Retina (tissue), 1 donor: ENCODE measurements around the gene CDH11.
A peak's percentile ranks its signal among the peaks of the same experiment; 100 is the strongest.

Experiments used
- DNase-seq: peaks from one replicate; pipeline ENCODE4 v3.0.0-alpha.2; 2016

CDH11 gene, protein sequence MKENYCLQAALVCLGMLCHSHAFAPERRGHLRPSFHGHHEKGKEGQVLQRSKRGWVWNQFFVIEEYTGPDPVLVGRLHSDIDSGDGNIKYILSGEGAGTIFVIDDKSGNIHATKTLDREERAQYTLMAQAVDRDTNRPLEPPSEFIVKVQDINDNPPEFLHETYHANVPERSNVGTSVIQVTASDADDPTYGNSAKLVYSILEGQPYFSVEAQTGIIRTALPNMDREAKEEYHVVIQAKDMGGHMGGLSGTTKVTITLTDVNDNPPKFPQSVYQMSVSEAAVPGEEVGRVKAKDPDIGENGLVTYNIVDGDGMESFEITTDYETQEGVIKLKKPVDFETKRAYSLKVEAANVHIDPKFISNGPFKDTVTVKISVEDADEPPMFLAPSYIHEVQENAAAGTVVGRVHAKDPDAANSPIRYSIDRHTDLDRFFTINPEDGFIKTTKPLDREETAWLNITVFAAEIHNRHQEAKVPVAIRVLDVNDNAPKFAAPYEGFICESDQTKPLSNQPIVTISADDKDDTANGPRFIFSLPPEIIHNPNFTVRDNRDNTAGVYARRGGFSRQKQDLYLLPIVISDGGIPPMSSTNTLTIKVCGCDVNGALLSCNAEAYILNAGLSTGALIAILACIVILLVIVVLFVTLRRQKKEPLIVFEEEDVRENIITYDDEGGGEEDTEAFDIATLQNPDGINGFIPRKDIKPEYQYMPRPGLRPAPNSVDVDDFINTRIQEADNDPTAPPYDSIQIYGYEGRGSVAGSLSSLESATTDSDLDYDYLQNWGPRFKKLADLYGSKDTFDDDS

DNA sequence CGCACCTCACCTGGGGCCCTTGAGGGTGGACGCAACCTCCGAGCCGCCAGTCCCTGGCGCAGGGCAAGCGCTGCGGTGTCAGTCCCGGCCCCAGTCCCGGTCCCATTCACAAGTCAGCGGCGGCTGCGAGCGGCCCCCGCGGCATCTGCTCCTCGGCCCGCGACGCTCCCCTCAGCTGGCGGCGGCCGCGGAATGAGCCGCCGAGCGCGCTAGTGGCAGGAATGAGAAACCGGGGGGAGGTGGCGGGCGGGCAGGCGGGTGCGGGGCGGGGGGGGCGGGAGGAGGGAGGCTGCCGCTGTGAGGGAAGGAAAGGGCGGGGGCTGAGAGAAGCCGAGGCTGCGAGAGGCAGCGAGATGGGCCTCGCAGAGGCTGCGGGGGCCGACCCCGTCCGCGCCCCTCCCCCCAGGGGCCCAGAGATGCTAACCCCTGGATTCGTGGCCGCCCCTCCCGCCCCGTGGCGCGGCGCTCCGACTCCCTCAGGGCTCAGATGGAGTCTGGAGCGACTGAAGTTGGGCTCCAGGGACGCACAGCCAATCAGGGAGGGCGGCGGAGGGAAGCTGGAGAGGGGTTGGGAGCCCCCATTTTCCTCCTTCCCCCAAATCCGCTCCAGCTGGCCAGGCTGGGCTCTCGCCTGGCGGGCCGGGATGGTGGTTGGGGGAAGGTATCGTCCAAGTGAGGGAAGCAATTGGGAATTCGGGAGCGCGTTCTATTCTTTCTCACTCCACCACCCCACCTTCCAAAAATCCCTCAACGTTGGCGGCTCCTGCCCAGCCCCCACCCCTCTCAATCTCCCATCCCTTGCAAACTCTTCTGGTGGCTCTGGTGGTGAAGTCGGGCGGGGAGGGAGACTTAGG lies at the start of gene CDH11:
TSS of gene CDH11 (minus strand) at position 194 of the 854 bp plus-strand sequence. CDS start 117,194 bp downstream, outside the sequence.
- DNase-seq = peak; percentile 91

GRCh38 chr16:65154321-65154720 lies 32.5 kb upstream of the CDH11 start:
- DNase-seq = peak; percentile 76

- no peak for DNase-seq
Observed at GRCh38 chr16:65153365-65154105, 31.7 kb upstream of the CDH11 start.

- no peak for DNase-seq
Observed at GRCh38 chr16:65148804-65149203, 26.9 kb upstream of the CDH11 start.

- no peak for DNase-seq
Observed at GRCh38 chr16:65142276-65142675, 20.4 kb upstream of the CDH11 start.

GRCh38 chr16:65136681-65137080 lies 14.8 kb upstream of the CDH11 start:
- no peak for DNase-seq

DNA sequence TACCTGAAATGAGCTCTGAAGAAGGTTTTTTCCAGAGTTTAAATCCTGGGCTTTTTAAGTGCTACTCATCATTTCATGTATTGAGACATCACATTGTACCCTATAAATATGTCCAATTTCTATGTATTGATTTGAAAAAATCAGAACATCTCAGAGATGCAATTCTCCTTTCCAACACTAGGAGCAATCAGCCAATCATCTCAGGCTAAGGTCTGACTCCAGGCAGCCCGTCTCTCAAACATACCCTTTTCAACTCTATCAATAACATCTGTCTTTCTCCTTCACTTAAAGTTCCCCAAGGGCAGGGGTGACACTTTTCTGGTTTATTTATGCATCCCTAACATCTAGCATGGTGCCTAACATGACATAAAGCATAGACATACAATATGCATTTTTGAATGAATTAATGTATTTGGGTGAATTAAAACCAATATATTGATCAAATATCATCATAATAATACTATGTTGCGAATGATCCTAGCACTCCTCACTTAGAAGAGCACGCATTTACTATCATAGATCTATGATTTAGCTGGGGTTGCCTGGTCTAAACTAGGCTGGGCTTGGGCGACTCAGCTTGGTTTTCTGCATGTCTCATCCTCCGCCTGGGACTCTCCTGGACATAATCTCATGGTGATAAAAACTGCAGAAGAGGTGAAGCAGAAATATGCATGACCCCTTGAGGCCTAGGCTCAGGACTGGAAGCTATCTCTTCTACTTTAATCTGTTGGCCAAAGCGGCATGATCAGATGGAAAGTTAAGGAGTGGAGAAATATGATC lies 5.2 kb upstream of the CDH11 start:
- no peak for DNase-seq

DNA sequence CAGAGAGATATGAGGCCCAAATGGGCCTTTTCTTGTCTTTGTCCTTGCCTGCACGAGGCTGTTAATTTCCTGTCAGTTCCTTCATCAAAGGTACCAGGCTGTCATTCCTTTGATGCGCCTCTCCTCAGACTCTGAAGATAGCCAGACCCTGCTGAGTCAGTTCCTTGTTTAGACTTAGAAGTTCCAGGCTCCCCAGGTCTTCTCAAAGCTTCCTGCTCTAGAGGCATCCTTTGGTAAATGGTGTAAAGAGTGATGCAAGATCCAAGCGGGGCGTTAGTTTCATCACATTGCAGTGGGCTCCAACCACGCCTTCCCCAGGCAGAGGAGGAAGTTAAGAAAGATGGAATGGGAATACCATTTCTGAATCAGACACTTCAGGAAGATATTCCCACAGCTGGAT lies 4.0 kb upstream of the CDH11 start:
- DNase-seq = no peak

- no peak for DNase-seq
Observed at GRCh38 chr16:65125322-65125721, 3.5 kb upstream of the CDH11 start.

- DNase-seq = no peak
Observed at GRCh38 chr16:65124596-65124995, 2.7 kb upstream of the CDH11 start.

DNA sequence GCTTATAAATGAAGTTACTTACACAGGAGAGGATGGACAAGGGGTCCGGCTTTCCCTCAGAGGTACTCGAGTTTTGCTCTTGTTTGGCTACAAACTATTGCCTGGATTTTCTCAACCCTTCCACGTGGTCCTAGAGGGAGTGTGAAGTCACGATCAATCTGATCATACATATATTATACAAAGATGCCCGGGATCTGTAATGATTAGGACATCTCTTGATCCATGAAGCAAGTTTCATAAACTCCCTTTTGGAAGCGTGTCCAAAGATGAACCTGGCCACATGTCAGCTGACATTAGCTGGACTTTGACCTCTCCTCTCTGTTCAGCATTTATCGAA lies 2.3 kb upstream of the CDH11 start:
- DNase-seq = peak; percentile 32

GRCh38 chr16:65123396-65124211 lies 1.7 kb upstream of the CDH11 start:
- DNase-seq = peak; percentile 86

DNA sequence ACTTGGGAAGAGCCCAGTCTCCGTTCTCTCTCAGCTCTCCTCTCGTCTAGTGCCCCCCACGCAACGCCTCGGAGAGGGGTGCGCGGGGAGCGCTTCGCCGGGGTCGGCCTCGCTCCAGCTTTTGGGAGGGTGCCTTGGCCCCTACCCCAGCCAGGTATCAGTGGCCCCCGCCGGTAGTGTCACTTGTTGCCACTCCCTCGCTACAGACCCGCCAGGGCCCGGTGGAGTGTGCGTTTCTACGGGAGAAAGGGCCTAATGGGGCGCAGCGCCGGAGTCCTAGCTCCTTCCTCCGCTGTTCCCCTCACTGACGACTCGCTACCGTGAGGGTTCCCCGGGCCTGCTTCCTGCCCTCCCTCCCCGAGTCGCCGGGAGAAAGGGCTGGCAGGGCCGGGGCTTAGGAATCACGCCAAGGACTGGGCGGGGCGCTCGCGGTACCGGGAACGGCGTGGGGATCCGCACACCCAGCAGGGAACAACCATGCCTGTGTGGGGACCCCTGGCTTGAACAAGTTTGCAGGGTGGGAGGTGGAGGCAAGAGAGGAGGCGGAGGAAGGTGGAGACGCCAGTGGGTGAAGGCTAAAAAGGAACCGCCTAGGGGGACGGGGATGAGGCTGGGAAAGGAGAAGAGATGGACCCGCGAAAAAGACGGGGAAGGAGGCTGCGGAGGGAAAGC lies 997 bp upstream of the CDH11 start:
- peak; percentile 91 for DNase-seq

GRCh38 chr16:65120831-65121721 lies 787 bp downstream of the CDH11 start:
- DNase-seq = peak; percentile 87

DNA sequence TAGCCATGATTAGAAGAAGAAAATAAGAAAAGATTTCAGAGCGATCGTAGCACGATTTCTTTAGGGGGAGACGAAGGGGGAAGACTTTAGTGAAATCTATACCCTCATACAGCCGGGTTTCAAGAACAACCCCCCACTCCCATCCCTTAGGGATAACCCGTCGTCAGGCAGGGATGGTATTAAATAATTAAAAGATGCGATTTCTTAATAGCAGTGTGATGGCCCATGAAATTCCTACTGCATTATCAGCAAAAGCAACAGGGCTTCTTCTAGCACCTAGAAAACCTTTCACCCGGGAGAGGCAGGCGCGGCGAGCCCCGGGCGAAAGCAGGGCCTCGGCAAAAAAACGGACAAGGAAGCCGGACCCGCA lies 1.4 kb downstream of the CDH11 start:
- no peak for DNase-seq

- peak; percentile 79 for DNase-seq
Observed at GRCh38 chr16:65119901-65120401, 1.9 kb downstream of the CDH11 start.

- DNase-seq = no peak
Observed at GRCh38 chr16:65119435-65119834, 2.4 kb downstream of the CDH11 start.

- no peak for DNase-seq
Observed at GRCh38 chr16:65118871-65119270, 3.0 kb downstream of the CDH11 start.
